ENCODE data around the gene FIBIN.
"Not testable (repeated sequence)": the region's sequence is repeated elsewhere in the genome, so short reads cannot be mapped to it uniquely, and the experiment has no call there.

FIBIN gene

GRCh38 chr11:26994631-26995095 lies 751 bp downstream of the FIBIN start:
- Histone ChIP-seq H3K4me3 (ENCODE audit: low read depth in 1 of 2, low read length in 2 of 2) (no peak overlapping the region), H2AFZ (ENCODE audit: low read depth, low read length) (no peak overlapping the region), H3K79me2 (ENCODE audit: insufficient read depth, low read length) (no peaks in the 10 kb centered on the region), H3K9ac (ENCODE audit: low read depth, low read length) (no peak overlapping the region), H3K27me3 (ENCODE audit: insufficient read depth, low read length, poor library complexity) (no peaks in the 10 kb centered on the region), H3K27ac (ENCODE audit: low read length) (no peak overlapping the region), H3K4me1 (ENCODE audit: insufficient read depth, low read length) (no peaks in the 10 kb centered on the region), H4K20me1 (ENCODE audit: insufficient read depth, low read length) (no peaks in the 10 kb centered on the region), H3K4me2 (ENCODE audit: insufficient read depth, low read length) (no peak overlapping the region), H3K36me3 (ENCODE audit: insufficient read depth, low read length) (no peaks in the 10 kb centered on the region), H3K9me3 (ENCODE audit: insufficient read depth, low read length, severe bottlenecking) (no peaks in the 10 kb centered on the region)
- DNase-seq (no peak), ATAC-seq (ENCODE audit: insufficient read depth, low read depth) (no peak)
- no peak for TF ChIP-seq EZH2 (IDR thresholded peaks at IDR 0.05; ENCODE audit: borderline replicate concordance, low read depth, low read length, severe bottlenecking)
- TF ChIP-seq CTCF (IDR thresholded peaks at IDR 0.05; ENCODE audit: borderline replicate concordance, extremely low read depth, low read length, poor library complexity, severe bottlenecking) = no peak

- ATAC-seq (ENCODE audit: insufficient read depth, low read depth) (no peak), DNase-seq (no peak)
- Histone ChIP-seq H3K4me1 (ENCODE audit: insufficient read depth, low read length) (no peaks in the 10 kb centered on the region), H3K36me3 (ENCODE audit: insufficient read depth, low read length) (no peaks in the 10 kb centered on the region), H3K79me2 (ENCODE audit: insufficient read depth, low read length) (no peaks in the 10 kb centered on the region), H3K4me3 (ENCODE audit: low read depth in 1 of 2, low read length in 2 of 2) (no peak overlapping the region), H3K4me2 (ENCODE audit: insufficient read depth, low read length) (no peak overlapping the region), H3K9ac (ENCODE audit: low read depth, low read length) (no peak overlapping the region), H3K9me3 (ENCODE audit: insufficient read depth, low read length, severe bottlenecking) (no peaks in the 10 kb centered on the region), H4K20me1 (ENCODE audit: insufficient read depth, low read length) (no peaks in the 10 kb centered on the region), H2AFZ (ENCODE audit: low read depth, low read length) (no peak overlapping the region), H3K27me3 (ENCODE audit: insufficient read depth, low read length, poor library complexity) (no peaks in the 10 kb centered on the region), H3K27ac (ENCODE audit: low read length) (no peak overlapping the region)
- TF ChIP-seq EZH2 (IDR thresholded peaks at IDR 0.05; ENCODE audit: borderline replicate concordance, low read depth, low read length, severe bottlenecking) = no peak
- TF ChIP-seq CTCF (IDR thresholded peaks at IDR 0.05; ENCODE audit: borderline replicate concordance, extremely low read depth, low read length, poor library complexity, severe bottlenecking) = no peak
Measured at GRCh38 chr11:26995701-26996460, 2.0 kb downstream of the FIBIN start.

GRCh38 chr11:26997378-26997777 lies 3.5 kb downstream of the FIBIN start:
- Histone ChIP-seq H4K20me1 (ENCODE audit: insufficient read depth, low read length) (no peaks in the 10 kb centered on the region), H3K36me3 (ENCODE audit: insufficient read depth, low read length) (no peaks in the 10 kb centered on the region), H3K4me2 (ENCODE audit: insufficient read depth, low read length) (no peak overlapping the region), H2AFZ (ENCODE audit: low read depth, low read length) (no peak overlapping the region), H3K4me3 (ENCODE audit: low read depth in 1 of 2, low read length in 2 of 2) (no peak overlapping the region), H3K79me2 (ENCODE audit: insufficient read depth, low read length) (no peaks in the 10 kb centered on the region), H3K27ac (ENCODE audit: low read length) (no peak overlapping the region), H3K9ac (ENCODE audit: low read depth, low read length) (no peak overlapping the region), H3K9me3 (ENCODE audit: insufficient read depth, low read length, severe bottlenecking) (no peaks in the 10 kb centered on the region), H3K4me1 (ENCODE audit: insufficient read depth, low read length) (no peaks in the 10 kb centered on the region), H3K27me3 (ENCODE audit: insufficient read depth, low read length, poor library complexity) (no peaks in the 10 kb centered on the region)
- DNase-seq (no peak), ATAC-seq (ENCODE audit: insufficient read depth, low read depth) (no peak)
- TF ChIP-seq EZH2 (IDR thresholded peaks at IDR 0.05; ENCODE audit: borderline replicate concordance, low read depth, low read length, severe bottlenecking) (no peak), CTCF (IDR thresholded peaks at IDR 0.05; ENCODE audit: borderline replicate concordance, extremely low read depth, low read length, poor library complexity, severe bottlenecking) (no peak)

- H3K27me3 ChIP-seq (ENCODE audit: insufficient read depth, low read length, poor library complexity); H4K20me1 ChIP-seq (ENCODE audit: insufficient read depth, low read length); H3K27ac ChIP-seq (ENCODE audit: low read length); DNase-seq; H3K79me2 ChIP-seq (ENCODE audit: insufficient read depth, low read length); H3K4me2 ChIP-seq (ENCODE audit: insufficient read depth, low read length); H3K4me1 ChIP-seq (ENCODE audit: insufficient read depth, low read length); ATAC-seq (ENCODE audit: insufficient read depth, low read depth); H3K36me3 ChIP-seq (ENCODE audit: insufficient read depth, low read length); H3K9ac ChIP-seq (ENCODE audit: low read depth, low read length); H2AFZ ChIP-seq (ENCODE audit: low read depth, low read length); H3K9me3 ChIP-seq (ENCODE audit: insufficient read depth, low read length, severe bottlenecking); H3K4me3 ChIP-seq (ENCODE audit: low read depth in 1 of 2, low read length in 2 of 2): not testable (repeated sequence)
Measured at GRCh38 chr11:27001136-27001730, 7.3 kb downstream of the FIBIN start.
